ENCODE results near the gene CCDC117.
"Not testable (repeated sequence)": the region's sequence is repeated elsewhere in the genome, so short reads cannot be mapped to it uniquely, and the experiment has no call there.

CCDC117 gene

DNA sequence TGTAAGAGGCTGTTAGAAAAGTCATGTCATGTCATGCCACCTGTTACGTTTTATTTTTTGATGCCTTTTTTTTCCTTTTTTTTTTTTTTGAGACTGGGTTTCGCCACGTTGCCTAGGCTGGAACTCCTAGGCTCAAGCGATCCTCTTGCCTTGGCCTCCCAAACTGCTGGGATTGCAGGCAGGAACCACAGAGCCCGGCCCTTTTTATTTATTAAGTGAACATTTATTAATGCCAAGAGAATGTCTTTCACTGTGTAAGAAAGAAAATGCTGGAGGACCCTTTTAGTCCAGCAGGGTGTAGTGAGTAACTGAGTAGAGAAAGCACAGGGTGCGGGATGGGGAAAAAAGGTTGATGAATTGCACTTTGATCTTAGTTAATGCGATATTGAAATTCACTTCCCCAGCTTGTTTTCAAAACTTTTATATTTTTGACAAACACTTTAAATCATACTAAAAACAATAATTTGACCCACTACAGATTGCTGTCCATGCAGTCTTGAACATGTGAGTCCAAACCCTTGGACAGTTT, 30.2 kb downstream of the CCDC117 start:
- no peak for DNase-seq

DNA sequence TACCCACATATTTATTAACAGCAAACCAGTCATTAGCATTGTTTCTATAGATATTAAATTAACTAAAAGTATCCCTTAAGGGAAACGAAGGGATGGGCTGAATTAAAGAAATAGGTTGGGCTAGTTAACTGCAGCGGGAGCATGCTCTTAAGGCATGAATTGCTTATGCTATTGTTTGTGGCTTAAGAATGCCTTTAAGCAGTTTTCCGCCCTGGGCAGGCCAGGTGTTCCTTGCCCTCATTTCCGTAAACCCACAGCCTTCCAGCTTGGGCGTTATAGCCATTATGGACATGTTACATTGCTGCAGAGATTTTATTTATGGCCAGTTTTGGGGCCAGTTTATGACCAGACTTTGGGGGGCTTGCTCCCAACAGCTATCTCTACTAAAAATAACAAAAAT, 32.9 kb downstream of the CCDC117 start:
- not testable (repeated sequence) for DNase-seq

DNA sequence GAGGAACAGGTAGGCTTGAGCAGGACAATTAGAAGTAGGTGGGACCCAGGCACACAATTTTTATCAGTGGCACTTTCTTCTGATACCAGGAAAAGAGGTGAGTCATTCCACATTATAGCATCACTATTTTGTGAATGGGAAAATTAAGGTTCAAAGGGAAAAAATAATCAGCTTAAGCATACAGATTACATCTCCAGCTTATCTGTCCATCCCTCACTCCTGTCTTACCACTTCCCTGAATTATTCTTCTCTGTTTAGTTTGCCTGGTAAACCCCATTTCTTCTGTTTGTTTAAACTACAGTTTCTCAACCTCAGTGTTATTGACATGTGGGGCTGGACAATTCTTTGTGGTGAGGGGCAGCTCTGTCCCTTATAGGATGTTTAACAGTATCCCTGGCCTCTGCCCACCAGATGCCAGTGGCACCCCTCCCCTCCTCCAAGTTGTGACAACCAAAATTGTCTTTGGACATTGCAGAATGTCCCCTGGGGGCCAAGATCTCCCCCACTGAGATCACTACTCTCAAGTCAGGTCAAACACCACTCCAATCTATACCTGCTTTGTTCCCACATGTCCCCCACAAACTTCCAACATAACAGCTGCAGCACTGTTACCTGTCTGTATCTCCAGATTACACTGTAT, 36.3 kb downstream of the CCDC117 start:
- no peak for DNase-seq

DNA sequence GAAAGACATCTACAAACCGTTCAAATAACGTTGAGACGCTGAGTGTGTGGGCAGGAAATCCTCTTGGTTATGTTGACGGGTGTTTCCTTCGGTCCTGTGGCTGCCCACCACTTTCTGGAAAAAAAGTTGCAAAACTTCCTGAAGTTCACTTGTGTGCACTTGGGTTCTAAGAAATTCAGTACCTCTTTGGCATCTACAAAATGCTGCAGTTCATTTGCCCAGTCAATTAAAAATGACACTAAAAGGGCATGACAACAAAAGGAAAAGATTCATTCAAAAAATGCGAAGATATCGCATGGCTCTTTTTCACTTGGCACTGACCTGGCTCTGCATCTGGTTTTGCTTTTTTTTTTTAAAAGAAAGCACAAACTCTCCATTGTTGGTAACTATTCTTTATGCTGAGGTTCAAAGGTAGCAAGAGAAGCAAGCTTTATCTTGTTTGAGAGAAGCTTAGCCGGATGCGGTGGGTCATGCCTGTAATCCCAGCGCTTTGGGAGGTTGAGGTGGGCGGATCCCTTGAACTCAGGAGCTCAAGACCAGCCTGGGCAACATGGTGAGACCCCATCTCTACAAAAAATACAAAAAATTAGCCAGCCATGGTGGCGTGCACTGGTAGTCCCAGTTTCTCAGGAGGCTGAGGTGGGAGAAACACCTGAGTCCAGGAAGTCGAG, 38.5 kb downstream of the CCDC117 start:
- DNase-seq = no peak

DNA sequence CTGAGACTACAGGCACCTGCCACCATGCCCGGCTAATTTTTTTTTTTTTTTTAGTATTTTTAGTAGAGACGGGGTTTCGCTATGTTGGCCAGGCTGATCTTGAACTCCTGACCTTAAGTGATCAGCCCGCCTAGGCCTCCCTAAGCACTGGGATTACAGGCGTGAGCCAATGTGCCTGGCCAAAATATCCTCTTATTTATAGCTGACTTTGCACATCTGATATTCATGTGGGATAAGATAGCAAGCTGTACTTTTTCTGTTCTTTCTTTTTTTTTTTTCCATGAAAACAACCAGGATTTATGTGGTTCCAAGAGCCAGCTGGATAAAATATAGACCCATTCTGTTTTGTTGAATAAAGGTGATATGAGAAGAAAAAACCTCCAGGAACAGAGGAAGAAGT, 40.0 kb downstream of the CCDC117 start:
- no peak for DNase-seq

DNA sequence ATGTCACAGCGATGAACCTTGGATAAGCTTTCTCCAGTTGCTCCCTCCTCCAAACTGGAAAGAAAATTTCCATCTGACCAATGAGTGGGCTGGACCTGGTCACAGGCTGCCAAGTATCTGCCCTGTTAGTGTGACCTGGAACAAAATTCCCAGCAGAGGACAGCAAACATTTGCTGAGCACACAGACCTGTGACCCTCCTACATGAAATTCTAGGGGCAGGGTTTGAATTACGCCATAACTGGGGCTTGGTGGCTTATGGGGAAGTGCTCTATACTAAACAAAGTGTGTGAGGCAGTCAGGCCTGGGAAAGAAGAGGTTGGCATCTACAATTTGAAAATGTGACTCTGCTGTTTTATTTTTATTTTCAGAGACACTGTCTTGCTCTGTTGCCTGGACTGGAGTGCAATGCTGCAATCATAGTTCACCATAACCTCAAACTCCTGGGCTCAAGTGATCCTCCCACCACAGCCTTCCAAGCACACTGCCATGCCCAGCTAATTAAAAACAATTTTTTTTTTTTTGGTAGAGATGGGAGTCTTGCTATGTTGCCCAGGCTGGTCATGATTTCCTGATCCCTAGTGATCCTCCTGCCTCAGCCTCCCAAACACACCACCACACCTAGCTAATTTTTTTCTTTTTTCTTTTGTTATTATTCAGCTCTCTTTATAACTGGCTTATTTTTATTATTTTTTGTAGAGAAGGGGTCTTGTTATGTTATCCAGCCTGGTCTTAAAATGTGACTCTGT, 41.5 kb downstream of the CCDC117 start:
- DNase-seq = no peak

DNA sequence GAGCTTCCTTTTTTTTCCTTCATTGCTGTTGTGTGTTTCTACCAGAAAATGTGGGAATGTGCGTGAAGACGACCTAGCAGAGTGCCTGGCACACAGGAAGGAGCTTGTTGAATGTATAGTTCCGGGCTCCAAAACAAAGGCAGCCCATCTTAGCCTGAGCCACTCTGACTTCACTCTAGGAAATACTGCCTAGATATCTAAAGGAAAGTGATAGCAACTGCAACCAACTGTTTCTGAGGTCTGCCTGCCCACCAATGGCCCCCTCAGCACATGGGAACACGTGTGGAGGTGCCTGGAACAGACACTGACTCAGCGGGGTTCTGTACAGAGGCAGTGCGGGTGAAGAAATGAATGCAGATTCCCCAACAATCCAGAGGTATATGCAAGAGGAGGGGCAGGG, 42.6 kb downstream of the CCDC117 start:
- DNase-seq = no peak

DNA sequence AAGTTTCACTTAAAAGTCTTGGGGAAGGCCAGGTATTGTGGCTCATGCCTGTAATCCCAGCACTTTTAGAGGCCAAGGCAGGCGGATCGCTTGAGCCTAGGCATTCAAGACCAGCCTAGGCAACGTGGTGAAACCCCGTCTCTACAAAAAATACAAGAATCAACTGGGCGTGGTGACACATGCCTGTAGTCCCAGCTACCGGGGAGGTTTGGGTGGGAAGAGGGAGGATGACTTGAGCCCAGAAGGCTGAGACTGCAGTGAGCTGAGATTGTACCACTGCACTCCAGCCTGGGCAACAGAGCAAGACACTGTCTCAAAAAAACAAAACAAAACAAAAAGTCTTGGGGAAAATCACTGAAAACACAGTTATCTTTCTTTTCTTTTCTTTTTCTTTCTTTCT, 43.2 kb downstream of the CCDC117 start:
- DNase-seq = no peak

DNA sequence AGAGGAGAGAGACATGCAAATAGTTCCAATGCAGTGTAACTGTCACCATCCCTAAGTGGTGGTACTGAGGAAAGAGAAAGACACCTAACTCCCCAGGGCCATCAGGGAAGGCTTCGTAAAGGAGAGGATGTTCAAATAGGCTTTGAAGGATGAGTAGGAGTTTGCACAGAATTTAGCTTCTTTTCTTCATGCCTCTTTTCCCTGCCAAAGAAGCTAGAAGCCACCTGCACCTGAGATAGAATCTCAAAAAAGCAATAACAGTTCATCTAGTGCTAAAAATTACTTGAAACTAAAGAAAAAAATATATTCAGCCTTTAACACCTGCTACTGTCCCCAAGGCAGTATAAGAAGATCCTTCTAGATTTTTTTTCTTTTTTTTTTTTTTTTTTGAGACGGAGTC, 44.6 kb downstream of the CCDC117 start:
- DNase-seq = no peak

DNA sequence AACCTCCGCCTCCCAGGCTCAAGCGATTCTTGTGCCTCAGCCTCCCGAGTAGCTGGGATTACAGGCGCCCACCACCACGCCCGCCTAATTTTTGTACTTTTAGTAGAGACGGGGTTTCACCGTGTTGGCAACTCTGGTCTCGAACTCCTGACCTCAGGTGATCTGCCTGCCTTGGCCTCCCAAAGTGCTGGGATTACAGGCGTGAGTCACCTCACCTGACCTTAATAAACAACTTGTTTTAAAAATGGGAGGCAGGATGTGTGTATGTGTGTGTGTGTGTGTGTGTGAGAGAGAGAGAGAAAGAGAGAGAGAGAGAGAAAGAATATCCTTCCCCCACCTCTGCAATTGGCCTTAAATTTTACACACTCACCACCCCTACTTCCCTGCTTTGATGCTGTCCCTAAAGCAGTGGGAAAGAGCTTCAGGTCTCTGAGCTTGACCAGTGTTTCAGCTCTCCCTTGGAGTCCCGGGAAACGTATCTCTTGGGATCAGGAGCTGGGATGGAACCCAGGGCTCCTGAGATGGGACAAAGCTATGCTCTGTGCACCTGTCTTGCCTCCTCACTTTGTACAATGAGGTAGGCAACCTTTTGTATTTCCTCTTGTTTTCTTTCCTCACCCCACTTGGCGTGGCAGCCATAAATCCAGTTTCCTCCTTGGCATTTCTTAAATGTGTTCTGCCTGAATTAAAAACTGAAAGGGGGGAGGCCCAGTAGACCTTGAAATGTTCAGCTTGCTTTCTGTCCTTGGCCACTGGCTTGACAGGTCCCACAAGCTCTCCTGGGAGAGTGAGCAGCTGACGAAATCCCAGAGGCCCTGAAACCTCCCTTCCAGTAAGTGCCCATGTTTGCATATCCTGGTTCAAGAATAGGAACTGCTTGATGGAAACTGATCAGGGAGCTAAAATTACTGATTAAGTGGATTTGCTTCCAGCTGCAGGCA, 45.7 kb downstream of the CCDC117 start:
- DNase-seq = no peak

DNA sequence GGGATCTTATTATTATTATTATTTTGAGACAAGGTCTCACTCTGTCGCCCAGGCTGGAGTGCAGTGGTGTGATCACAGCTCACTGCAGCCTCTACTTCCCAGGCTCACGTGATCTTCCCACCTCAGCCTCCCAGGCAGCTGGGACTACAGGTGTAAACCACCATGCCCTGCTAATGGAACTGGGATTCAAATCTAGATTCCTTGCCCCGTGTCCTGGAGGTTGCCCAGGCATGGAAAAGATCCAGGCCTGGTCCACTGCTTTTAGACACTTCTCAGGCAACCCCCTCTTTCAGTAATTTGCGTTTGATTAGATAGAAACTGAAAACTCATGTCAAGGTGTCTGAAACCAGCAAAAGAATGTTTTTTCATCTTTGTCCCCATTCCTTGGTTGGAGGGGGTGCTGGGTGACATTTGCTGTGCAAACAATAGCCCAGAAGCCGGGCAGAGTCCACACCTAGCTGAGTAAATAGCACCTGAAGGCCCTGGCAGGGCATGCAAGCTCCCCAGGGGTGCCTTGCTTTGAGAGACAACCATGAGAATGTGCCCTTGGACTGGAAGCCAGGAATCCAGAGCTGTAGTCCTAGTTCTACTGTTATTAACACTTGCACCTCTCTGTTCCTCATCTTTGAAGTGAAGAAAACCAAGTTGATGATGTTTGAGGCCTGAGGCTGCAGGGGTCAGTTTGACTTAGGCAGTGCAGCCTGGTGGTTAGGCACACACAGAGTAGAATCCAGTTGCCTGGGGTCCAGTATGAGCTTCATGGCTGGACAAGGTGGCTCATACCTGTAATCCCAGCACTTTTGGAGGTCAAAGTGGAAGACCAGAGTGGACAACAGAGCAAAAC, 47.0 kb downstream of the CCDC117 start:
- DNase-seq = no peak

DNA sequence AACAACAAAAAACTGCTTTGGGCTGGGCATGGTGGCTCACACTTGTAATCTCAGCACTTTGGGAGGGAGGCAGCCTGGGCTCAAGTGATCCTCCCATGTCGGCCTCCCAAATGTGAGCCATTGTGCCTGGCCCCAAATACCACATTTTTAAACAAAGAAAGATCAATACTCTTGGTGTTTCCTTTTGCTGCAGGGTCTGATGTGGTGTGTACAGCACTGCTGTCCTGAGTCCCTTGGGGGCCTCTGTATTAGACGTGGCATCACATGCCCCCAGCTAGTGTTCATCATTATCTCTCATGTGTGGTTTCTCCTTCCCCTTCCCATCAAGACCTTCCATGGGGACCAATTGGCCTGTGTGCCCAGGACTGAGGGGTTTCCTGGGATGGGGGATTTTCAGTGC, 48.4 kb downstream of the CCDC117 start:
- no peak for DNase-seq

DNA sequence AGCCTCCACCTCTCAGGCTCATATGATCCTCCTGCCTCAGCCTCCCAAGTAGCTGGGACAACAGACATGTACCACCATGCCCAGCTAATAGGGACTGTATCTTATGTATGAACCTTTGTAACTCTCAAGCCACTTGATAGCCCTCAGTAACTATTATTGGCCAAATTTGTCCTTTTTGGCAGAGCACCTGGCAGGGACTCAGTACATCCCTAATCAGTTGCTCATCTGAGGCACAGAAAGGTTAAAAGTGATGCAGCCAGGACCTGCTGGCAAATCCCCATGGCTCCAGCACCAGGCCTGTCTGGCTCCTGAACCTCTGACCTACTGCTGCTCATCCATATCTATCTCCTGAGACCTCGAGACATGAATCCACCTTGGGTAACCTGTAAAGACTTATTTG, 49.0 kb downstream of the CCDC117 start:
- DNase-seq = no peak

DNA sequence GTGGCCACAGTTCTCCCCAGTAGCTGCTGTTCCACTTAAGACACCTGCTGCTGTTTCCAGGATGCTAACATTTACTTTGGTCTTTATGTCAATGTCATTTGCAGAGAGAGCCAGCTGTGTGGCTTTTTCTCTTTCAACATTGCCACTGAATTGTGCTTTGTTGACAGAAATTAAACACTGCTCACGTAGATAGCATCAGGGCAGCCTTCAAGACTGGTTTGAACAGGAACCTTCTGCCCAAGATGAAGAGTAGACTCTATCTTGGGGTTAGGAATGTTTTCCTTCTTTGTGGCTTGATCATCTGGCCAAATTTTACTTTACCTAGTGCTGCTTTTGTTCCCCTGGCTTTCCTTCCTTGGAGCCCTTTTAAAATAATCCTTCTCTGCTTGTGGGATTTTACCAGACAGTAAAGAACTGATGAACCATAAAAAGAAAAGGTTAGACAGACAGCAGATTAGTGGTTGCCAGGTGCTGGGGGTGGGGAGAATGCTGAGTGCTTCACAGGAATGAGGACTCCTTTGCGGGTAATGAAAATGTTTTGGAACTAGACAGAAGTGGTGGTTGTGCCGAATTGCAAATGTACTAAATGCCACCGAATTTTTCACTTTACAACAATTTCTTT, 50.5 kb downstream of the CCDC117 start:
- no peak for DNase-seq

DNA sequence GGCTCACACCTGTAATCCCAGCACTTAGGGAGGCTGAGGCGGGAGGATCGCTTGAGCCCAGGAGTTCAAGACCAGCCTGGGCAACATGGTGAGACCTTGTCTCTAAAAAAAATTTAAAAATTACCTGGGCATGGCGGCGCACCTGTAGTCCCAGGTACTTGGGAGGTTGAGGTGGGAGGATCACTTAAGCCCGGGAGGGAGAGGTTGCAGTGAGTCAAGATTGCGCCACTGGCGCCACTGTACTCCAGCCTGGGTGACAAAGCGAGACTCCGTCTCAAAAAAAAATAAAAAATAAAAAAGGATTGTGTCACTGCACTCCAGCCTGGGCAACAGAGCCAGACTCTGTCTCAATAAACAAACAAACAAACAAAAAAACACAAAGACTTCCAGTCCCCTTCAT, 52.0 kb downstream of the CCDC117 start:
- DNase-seq = not testable (repeated sequence)

DNA sequence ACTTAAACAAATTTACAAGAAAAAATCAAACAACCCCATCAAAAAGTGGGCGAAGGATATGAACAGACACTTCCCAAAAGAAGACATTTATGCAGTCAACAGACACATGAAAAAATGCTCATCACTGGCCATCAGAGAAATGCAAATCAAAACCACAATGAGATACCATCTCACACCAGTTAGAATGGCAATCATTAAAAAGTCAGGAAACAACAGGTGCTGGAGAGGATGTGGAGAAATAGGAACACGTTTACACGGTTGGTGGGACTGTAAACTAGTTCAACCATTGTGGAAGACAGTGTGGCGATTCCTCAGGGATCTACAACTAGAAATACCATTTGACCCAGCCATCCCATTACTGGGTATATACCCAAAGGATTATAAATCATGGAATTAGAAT, 53.9 kb downstream of the CCDC117 start:
- not testable (repeated sequence) for DNase-seq

DNA sequence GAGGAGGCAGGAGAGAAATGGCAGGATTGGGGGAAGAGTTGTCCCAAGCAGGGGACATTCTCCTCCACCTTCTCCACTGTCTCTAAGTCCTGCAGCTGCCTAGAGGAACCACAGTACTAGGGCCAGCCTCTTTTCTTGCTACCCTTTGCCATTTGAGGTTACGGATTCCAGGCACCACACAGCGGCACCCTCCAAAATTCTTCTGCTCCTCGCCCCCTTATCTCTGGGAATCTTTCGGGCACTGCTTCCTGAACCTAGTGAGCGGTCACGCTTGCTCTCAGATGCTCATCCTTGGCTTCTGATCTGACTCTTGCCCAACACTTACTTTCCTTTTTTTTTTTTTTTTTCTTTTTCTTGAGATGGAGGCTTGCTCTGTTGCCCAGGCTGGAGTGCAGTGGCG, 54.4 kb downstream of the CCDC117 start:
- DNase-seq = no peak

DNA sequence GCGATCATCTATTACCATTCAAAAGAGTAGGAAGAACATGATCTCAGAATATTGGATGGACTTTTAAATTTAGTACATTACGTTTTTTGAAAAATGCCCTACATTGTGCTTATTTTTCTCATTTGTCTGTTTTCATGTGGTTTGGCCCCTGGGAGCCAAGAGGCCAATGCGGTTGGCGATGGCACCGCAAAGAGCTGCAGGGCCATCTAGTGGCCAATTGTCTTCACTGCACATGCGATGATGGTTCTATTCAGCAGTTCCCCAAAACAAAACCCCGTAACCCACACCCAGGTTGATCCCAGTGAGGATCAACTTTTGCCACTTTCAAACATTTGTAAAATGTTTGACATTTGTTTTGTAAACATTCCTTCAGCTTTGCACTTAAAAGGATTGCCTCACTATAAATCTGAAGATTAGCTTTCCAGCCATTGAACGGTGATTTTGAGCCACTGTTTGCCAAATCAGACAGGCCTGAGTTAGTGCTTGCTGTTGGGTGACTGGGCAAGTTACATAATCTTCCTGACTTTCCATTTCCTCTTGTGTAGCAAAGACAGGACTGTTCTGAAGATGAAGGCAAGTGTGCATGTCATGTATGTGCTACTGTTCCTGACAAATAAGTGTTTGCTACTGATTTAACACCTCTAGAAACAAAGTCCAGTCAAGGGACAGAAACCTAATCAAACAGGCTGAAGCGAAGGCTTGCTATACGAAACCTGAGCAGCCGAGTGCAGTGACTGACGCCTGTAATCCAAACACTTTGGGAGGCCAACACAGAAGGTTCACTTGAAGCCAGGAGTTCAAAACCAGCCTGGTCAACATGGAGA, 57.1 kb downstream of the CCDC117 start:
- DNase-seq = peak; percentile 68

DNA sequence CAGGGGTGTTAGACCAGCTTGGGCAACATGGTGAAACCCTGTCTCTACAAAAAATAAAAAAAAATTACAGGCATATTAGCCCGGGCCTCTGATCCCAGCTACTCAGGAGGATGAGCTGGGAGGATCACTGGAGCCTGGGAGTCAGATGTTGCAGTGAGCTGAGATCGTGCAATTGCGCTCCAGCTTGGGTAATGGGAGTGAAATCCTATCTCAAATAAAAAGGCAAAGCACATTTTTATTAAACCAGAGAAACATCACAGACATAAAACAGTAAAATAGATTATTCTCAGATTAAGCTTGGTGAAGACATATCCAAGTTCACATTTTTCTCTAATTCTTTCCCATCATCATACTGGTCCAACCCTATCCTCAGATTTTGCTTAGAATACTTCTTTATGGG, 57.9 kb downstream of the CCDC117 start:
- DNase-seq = no peak

Measured in fibroblast of upper back skin (primary cell).